GM18511 (cell line): ENCODE results near the gene CCT7.

Source experiments
- ATAC-seq: cut with Tn5 transposase; IDR thresholded peaks from one replicate; pipeline ENCODE4 v1.9.1; 2021; ENCODE audit warnings: mild to moderate bottlenecking, moderate library complexity; ENCODE audit not compliant: unreplicated experiment

The CCT7 gene

GRCh38 chr2:73266061-73266901 is 32.2 kb downstream of the CCT7 start:
- ATAC-seq = no peak

GRCh38 chr2:73267008-73267407 is 32.9 kb downstream of the CCT7 start:
- ATAC-seq = no peak

- no peak for ATAC-seq
These were observed 34.3 kb downstream of the CCT7 start for GRCh38 chr2:73268366-73268829.

GRCh38 chr2:73268830-73269685 is 35.0 kb downstream of the CCT7 start:
- ATAC-seq = no peak

GRCh38 chr2:73269686-73270465 is 35.8 kb downstream of the CCT7 start:
- no peak for ATAC-seq

GRCh38 chr2:73272270-73272669 is 38.2 kb downstream of the CCT7 start:
- no peak for ATAC-seq

GRCh38 chr2:73279852-73280251 is 45.7 kb downstream of the CCT7 start:
- ATAC-seq = no peak

- ATAC-seq = no peak
These were observed 47.1 kb downstream of the CCT7 start for GRCh38 chr2:73281244-73281643.

- ATAC-seq = no peak
These were observed 48.9 kb downstream of the CCT7 start for GRCh38 chr2:73282924-73283544.

- peak; percentile 23 for ATAC-seq
These were observed 49.6 kb downstream of the CCT7 start for GRCh38 chr2:73283545-73284295.

- ATAC-seq = peak; percentile 79
These were observed 50.4 kb downstream of the CCT7 start, which contains the start of gene FBXO41 for GRCh38 chr2:73284296-73285158. TSS of gene FBXO41 (minus strand) at chr2:73284478. CDS start at chr2:73269630, 14,848 bp downstream.

GRCh38 chr2:73285159-73285739 is 51.1 kb downstream of the CCT7 start:
- ATAC-seq = peak; percentile 67

- no peak for ATAC-seq
These were observed 52.1 kb downstream of the CCT7 start for GRCh38 chr2:73286134-73286655.

- no peak for ATAC-seq
These were observed 55.2 kb downstream of the CCT7 start for GRCh38 chr2:73289304-73289703.

GRCh38 chr2:73290049-73290839 is 56.1 kb downstream of the CCT7 start:
- ATAC-seq = no peak

- no peak for ATAC-seq
These were observed 57.0 kb downstream of the CCT7 start for GRCh38 chr2:73291093-73291460.
